Naive thymus-derived CD4-positive, alpha-beta T cell (primary cell): Measurements from ENCODE around the gene MBP. TPM values are rescaled to one million over a fixed set of nuclear protein-coding genes. Genes with fewer than 3 reads are reported as not detected.

Source experiments
- ATAC-seq: fragments of 150-1000 bp; cut with Tn5 transposase; 2 replicates; pipeline ENCODE4 v1.10.0; 2021; ENCODE audit warnings: mild to moderate bottlenecking, moderate library complexity
- CTCF ChIA-PET: fragments of 350-600 bp; sonication (Branson Sonifier 250); formaldehyde crosslinking; loops from one replicate; lab custom pipeline; 2021; ENCODE audit warnings: antibody characterized with exemption; lab: Charles Lee
- POLR2A ChIA-PET: fragments of 350-600 bp; sonication (Branson Sonifier 250); formaldehyde crosslinking; loops from one replicate; lab custom pipeline; 2021; ENCODE audit warnings: antibody characterized with exemption, inconsistent platforms; lab: Charles Lee
- DNase-seq, 9 donors: peaks; one replicate each; pipeline versions ENCODE4 v3.0.0 to v3.0.0-alpha.2; 2020 to 2022; ENCODE audit warnings: mixed read lengths in 1 of 9
- H3K27ac ChIP-seq: one replicate; pipeline ENCODE4 v1.7.0; 2013; ENCODE audit warnings: mild to moderate bottlenecking, low read depth, low read length, moderate library complexity
- H3K27me3 ChIP-seq, 2 donors: one replicate each; pipeline ENCODE4 v1.7.0; 2013; ENCODE audit warnings: low read length in 2 of 2, mild to moderate bottlenecking in 2 of 2, moderate library complexity in 2 of 2; ENCODE audit not compliant: control insufficient read depth in 2 of 2, insufficient read depth in 2 of 2
- H3K36me3 ChIP-seq, 3 experiments: 1 replicate in 2 of 3; 2 replicates in 1 of 3; pipeline ENCODE4 v1.7.0; 2013; ENCODE audit warnings: low read length in 3 of 3, mild to moderate bottlenecking in 3 of 3, moderate library complexity in 1 of 3; ENCODE audit not compliant: insufficient read depth in 3 of 3, control insufficient read depth in 2 of 3
- H3K4me1 ChIP-seq, 2 donors: one replicate each; pipeline ENCODE4 v1.7.0; 2013; ENCODE audit warnings: low read length in 2 of 2, mild to moderate bottlenecking in 2 of 2, moderate library complexity in 1 of 2; ENCODE audit not compliant: control insufficient read depth in 2 of 2, insufficient read depth in 2 of 2
- H3K4me3 ChIP-seq: 2 replicates; pipeline ENCODE4 v1.7.0; 2013; ENCODE audit warnings: mild to moderate bottlenecking, low read length
- H3K9me3 ChIP-seq, 3 experiments: 1 replicate in 2 of 3; 2 replicates in 1 of 3; pipeline ENCODE4 v1.7.0; 2013; ENCODE audit warnings: low read length in 3 of 3; ENCODE audit not compliant: control insufficient read depth in 2 of 3
- H3K27ac Mint-ChIP-seq, 9 donors: one replicate each; pipeline ENCODE4 v1.8.0; 2020 to 2022; ENCODE audit warnings: mixed read lengths in 9 of 9, mild to moderate bottlenecking in 8 of 9, moderate library complexity in 5 of 9, inconsistent platforms in 2 of 9
- H3K27me3 Mint-ChIP-seq, 5 donors: one replicate each; pipeline ENCODE4 v1.8.0; 2021 to 2022; ENCODE audit warnings: mixed read lengths in 5 of 5, mild to moderate bottlenecking in 1 of 5
- H3K36me3 Mint-ChIP-seq, 5 donors: one replicate each; pipeline ENCODE4 v1.8.0; 2020 to 2022; ENCODE audit warnings: mixed read lengths in 5 of 5, mild to moderate bottlenecking in 3 of 5, inconsistent platforms in 1 of 5
- H3K4me1 Mint-ChIP-seq, 7 donors: one replicate each; pipeline ENCODE4 v1.8.0; 2020 to 2022; ENCODE audit warnings: mixed read lengths in 7 of 7, mild to moderate bottlenecking in 3 of 7, inconsistent platforms in 1 of 7
- H3K4me3 Mint-ChIP-seq, 10 donors: one replicate each; pipeline ENCODE4 v1.8.0; 2020 to 2022; ENCODE audit warnings: mild to moderate bottlenecking in 10 of 10, mixed read lengths in 10 of 10, moderate library complexity in 6 of 10, inconsistent platforms in 2 of 10
- H3K9me3 Mint-ChIP-seq, 11 donors: one replicate each; pipeline ENCODE4 v1.8.0; 2020 to 2022; ENCODE audit warnings: mixed read lengths in 11 of 11, mild to moderate bottlenecking in 4 of 11, inconsistent platforms in 1 of 11, moderate library complexity in 1 of 11
- intact Hi-C, 2 donors: fragments of 100-400 bp; cut with micrococcal nuclease; formaldehyde crosslinking; loops; one replicate each; pipeline ENCODE4 v1.15.1; 2023
- polyA plus RNA-seq, 2 donors: library from polyadenylated mRNA; unstranded; fragments of 300-500 nt; fragmentation: Illumina TruSeq; gene quantifications; one replicate each; pipeline ENCODE4 v1.2.3, GENCODE V29; 2021
- total RNA-seq, 6 experiments: library from RNA in 5 of 6; stranded (reverse) in 5 of 6; gene quantifications; 1 replicate in 5 of 6; 2 replicates in 1 of 6; pipeline ENCODE4 v1.2.3 and lab custom pipeline; 2021 to 2026

The MBP gene
- total and polyA plus RNA-seq, 7 experiments from 2014 or later: 88.3 to 152 (median 107) TPM

DNA sequence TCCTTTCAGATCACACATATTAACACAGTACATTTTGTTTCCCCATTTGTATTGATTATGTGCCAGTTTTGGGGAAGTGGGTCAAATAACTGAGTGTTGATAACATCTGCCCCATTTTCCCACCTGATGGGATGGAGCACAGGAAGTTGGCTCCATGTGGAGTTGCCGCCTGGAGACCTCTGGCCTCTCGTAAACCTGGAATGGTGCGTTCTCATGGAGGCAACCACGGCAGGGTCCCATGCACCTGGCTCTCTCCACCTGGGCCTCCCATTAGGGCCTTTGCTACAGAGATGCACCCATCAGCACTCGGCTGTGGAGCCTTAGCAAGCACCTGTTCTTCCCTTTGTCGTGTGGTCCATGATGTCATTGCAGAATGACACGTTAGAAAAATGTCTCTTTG is 130.6 kb downstream of the MBP start:
- DNase-seq (no peak), ATAC-seq (no peak)
- Mint-ChIP-seq H3K9me3 (no peaks in the 10 kb centered on the region), H3K36me3 (peaks cover 0 to 4% (median 0%) of the 10 kb centered on the region in 5 donors), H3K4me1 (peaks cover 20 to 40% (median 33%) of the 10 kb centered on the region in 7 donors), H3K27me3 (no peaks in the 10 kb centered on the region), H3K4me3 (no peak overlapping the region), H3K27ac (peak overlapping the region in 2 of 9 donors; percentile 46 to 55)
- H3K27me3 ChIP-seq: no peaks in the 10 kb centered on the region
- ChIA-PET POLR2A (no interaction called here), CTCF (interaction anchor here (0.7 to 7.2 kb wide), 3 partner anchors 51 to 209 kb away, joined by 3 to 85 read pairs (median 3); no protein-coding TSS in a partner anchor)
- intact Hi-C loops: loop anchor here in 1 of 2 donors (2.0 to 5.0 kb wide), 4 partner anchors 61 to 465 kb away; no protein-coding TSS in a partner anchor
- H3K9me3 ChIP-seq: no peaks in the 10 kb centered on the region
- no peak overlapping the region for H3K4me3 ChIP-seq
- H3K27ac ChIP-seq: no peak overlapping the region
- no peaks in the 10 kb centered on the region for H3K36me3 ChIP-seq
- peaks cover 7 to 10% of the 10 kb centered on the region in 2 donors for H3K4me1 ChIP-seq

DNA sequence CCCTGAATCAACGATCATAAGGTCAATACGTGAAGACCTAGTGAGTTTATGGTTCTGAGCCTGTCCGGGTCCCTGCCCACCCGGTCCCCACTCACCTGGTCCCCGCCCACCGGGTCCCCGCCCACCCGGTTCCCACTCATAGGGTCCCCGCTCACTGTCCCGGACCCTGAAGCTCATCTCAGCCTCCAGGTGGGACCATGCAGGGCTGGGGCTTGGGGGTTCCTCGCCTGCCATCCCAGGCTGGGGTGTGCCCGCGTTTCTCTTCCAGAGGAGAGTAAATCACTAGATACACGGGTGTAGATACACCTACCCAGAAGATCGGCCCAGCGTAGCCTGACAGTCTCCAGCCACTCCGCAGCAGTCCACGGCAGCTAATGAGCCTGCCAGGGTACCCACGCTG is 131.5 kb downstream of the MBP start:
- POLR2A ChIA-PET: interaction anchor here (0.7 to 1.2 kb wide), 5 partner anchors 45 to 211 kb away, joined by 3 read pairs; partner anchors contain the start of gene MBP
- Mint-ChIP-seq H3K27me3 (no peaks in the 10 kb centered on the region), H3K4me3 (no peak overlapping the region), H3K9me3 (no peaks in the 10 kb centered on the region), H3K36me3 (peaks cover 0 to 4% (median 0%) of the 10 kb centered on the region in 5 donors), H3K4me1 (peaks cover 18 to 34% (median 33%) of the 10 kb centered on the region in 7 donors), H3K27ac (no peak overlapping the region)
- Histone ChIP-seq H3K36me3 (no peaks in the 10 kb centered on the region), H3K27me3 (no peaks in the 10 kb centered on the region), H3K4me1 (peaks cover 7 to 10% of the 10 kb centered on the region in 2 donors), H3K9me3 (no peaks in the 10 kb centered on the region), H3K4me3 (no peak overlapping the region), H3K27ac (no peak overlapping the region)
- ATAC-seq (no peak), DNase-seq (no peak)
- CTCF ChIA-PET: interaction anchor here (0.9 to 7.2 kb wide), 13 partner anchors 9 to 215 kb away, joined by 3 to 85 read pairs (median 5); no protein-coding TSS in a partner anchor
- intact Hi-C loops: loop anchor here in 1 of 2 donors (2.0 to 5.0 kb wide), 4 partner anchors 62 to 466 kb away; no protein-coding TSS in a partner anchor

DNA sequence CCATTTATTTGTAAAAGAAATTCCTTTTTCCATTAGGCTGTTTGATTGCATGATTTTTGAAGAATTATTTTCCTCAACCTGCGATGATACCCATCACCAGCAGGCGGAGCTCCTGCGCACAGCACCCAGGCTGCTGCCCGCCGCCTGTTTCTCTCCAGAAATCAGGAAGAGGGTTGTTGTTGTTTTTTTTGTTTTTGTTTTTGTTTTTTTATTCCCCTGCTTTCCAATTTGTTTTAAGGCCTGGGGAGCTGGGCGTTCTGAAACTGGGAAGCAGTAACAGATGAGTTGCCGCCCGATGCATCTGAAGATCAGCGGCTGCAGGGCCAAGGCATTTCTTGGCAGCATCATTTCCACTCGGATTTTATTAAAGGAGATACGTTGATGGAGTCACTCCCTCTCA is 132.1 kb downstream of the MBP start:
- no peaks in the 10 kb centered on the region for H3K9me3 Mint-ChIP-seq
- no peaks in the 10 kb centered on the region for H3K27me3 ChIP-seq
- peaks cover 13 to 30% (median 28%) of the 10 kb centered on the region in 7 donors for H3K4me1 Mint-ChIP-seq
- H3K4me3 Mint-ChIP-seq: no peak overlapping the region
- no peak overlapping the region for H3K27ac ChIP-seq
- ATAC-seq (peak; percentile 68), DNase-seq (peak in 7 of 9 donors; percentile 29 to 64 (median 50))
- H3K36me3 Mint-ChIP-seq: no peaks in the 10 kb centered on the region
- POLR2A ChIA-PET: interaction anchor here (0.7 to 1.2 kb wide), 5 partner anchors 45 to 211 kb away, joined by 3 read pairs; partner anchors contain the start of gene MBP
- H3K4me1 ChIP-seq: peaks cover 7 to 10% of the 10 kb centered on the region in 2 donors
- peaks cover 0 to 4% (median 0%) of the 10 kb centered on the region in 5 donors for H3K27me3 Mint-ChIP-seq
- H3K27ac Mint-ChIP-seq: peak overlapping the region in 2 of 9 donors; percentile 11 to 41
- H3K36me3 ChIP-seq: no peaks in the 10 kb centered on the region
- no peak overlapping the region for H3K4me3 ChIP-seq
- intact Hi-C loops: loop anchor here (1.0 to 5.0 kb wide), 7 partner anchors 55 to 467 kb away; no protein-coding TSS in a partner anchor
- CTCF ChIA-PET: interaction anchor here (0.7 to 7.2 kb wide), 21 partner anchors 9 to 588 kb away, joined by 3 to 85 read pairs (median 5); no protein-coding TSS in a partner anchor
- H3K9me3 ChIP-seq: no peaks in the 10 kb centered on the region

GRCh38 chr18:76999077-76999476 is 133.5 kb downstream of the MBP start:
- ATAC-seq (no peak), DNase-seq (no peak)
- H3K4me1 Mint-ChIP-seq: peaks cover 6 to 15% (median 13%) of the 10 kb centered on the region in 7 donors
- no peak overlapping the region for H3K27ac ChIP-seq
- no peak overlapping the region for H3K4me3 ChIP-seq
- H3K27me3 Mint-ChIP-seq: peaks cover 0 to 12% (median 0%) of the 10 kb centered on the region in 5 donors
- no peaks in the 10 kb centered on the region for H3K36me3 Mint-ChIP-seq
- no peak overlapping the region for H3K4me3 Mint-ChIP-seq
- H3K27ac Mint-ChIP-seq: no peak overlapping the region
- no peaks in the 10 kb centered on the region for H3K9me3 Mint-ChIP-seq
- ChIA-PET CTCF (interaction anchor here (0.7 to 7.2 kb wide), 7 partner anchors 11 to 212 kb away, joined by 3 to 85 read pairs (median 8); no protein-coding TSS in a partner anchor), POLR2A (no interaction called here)
- intact Hi-C loops: no loop called here
- no peaks in the 10 kb centered on the region for H3K4me1 ChIP-seq
- H3K36me3 ChIP-seq: no peaks in the 10 kb centered on the region
- H3K9me3 ChIP-seq: no peaks in the 10 kb centered on the region
- no peaks in the 10 kb centered on the region for H3K27me3 ChIP-seq

DNA sequence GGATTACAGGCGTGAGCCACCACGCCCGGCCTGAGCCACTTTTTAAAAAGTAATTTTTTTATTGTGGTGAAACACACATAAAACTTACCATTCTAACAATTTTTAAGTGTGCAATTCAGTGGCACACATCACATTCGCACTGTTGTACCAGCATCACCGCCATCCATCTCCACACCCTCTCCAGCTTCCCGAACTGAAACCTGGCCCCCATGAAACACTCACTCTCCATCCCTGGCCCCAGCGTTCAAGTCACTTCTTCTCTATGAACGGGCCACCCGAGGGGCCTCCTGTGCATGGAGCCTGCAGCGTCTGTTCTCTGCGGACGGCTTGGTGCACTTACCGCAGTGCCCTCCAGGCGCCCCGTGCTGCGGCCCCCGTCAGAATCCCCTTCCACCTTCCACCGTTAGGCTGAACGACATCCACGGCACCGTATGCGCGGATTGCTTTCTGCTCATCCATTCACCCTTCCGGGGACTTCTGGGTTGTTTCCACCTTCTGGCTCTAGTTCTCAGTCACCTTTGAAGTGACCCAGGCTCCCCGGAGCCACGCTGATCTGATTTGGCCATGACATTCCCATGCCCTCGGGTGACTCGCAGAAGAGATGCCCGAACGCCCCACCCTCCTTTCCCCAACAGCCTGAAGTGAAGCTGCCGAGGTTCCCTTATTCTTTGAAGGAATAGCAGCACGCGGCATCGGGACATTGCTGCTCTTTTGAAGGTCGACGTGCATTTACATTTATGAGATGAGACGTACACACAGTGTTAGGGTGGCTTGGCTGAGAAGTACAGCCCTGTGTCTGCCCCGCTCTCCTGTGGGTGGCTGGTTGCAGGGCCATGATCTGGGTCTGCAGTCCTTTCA is 134.4 kb downstream of the MBP start:
- no peak overlapping the region for H3K4me3 ChIP-seq
- no peaks in the 10 kb centered on the region for H3K36me3 Mint-ChIP-seq
- no peak overlapping the region for H3K4me3 Mint-ChIP-seq
- peaks cover 0 to 12% (median 0%) of the 10 kb centered on the region in 5 donors for H3K27me3 Mint-ChIP-seq
- intact Hi-C loops: no loop called here
- H3K9me3 ChIP-seq: no peaks in the 10 kb centered on the region
- no peak for ATAC-seq
- DNase-seq: no peak
- peaks cover 6 to 15% (median 7%) of the 10 kb centered on the region in 7 donors for H3K4me1 Mint-ChIP-seq
- no peaks in the 10 kb centered on the region for H3K36me3 ChIP-seq
- no peaks in the 10 kb centered on the region for H3K27me3 ChIP-seq
- no peak overlapping the region for H3K27ac ChIP-seq
- peak overlapping the region in 2 of 9 donors; percentile 59 to 62 for H3K27ac Mint-ChIP-seq
- H3K9me3 Mint-ChIP-seq: no peaks in the 10 kb centered on the region
- POLR2A ChIA-PET: no interaction called here
- no peaks in the 10 kb centered on the region for H3K4me1 ChIP-seq
- CTCF ChIA-PET: interaction anchor here (0.8 to 2.5 kb wide), 4 partner anchors 15 to 213 kb away, joined by 3 to 12 read pairs (median 6); no protein-coding TSS in a partner anchor

GRCh38 chr18:76996429-76996828 is 136.2 kb downstream of the MBP start:
- intact Hi-C loops: no loop called here
- no peak overlapping the region for H3K4me3 ChIP-seq
- Mint-ChIP-seq H3K27ac (no peak overlapping the region), H3K27me3 (peaks cover 0 to 12% (median 0%) of the 10 kb centered on the region in 5 donors), H3K36me3 (no peaks in the 10 kb centered on the region), H3K9me3 (no peaks in the 10 kb centered on the region), H3K4me3 (no peak overlapping the region), H3K4me1 (peaks cover 5 to 10% (median 7%) of the 10 kb centered on the region in 7 donors)
- no peak overlapping the region for H3K27ac ChIP-seq
- H3K36me3 ChIP-seq: no peaks in the 10 kb centered on the region
- H3K4me1 ChIP-seq: no peaks in the 10 kb centered on the region
- H3K27me3 ChIP-seq: no peaks in the 10 kb centered on the region
- ChIA-PET CTCF (interaction anchor here (2.1 to 2.8 kb wide), 2 partner anchors 13 to 215 kb away, joined by 9 to 12 read pairs; no protein-coding TSS in a partner anchor), POLR2A (no interaction called here)
- H3K9me3 ChIP-seq: no peaks in the 10 kb centered on the region
- DNase-seq (no peak), ATAC-seq (no peak)
